Activated naive CD8-positive, alpha-beta T cell treated with anti-CD3 and anti-CD28 coated beads for 36 hours (primary cell): Measurements from ENCODE around the gene KCNJ12. TPM values are rescaled to one million over a fixed set of nuclear protein-coding genes. Genes with fewer than 3 reads are reported as not detected.
"Not testable (repeated sequence)": the region's sequence is repeated elsewhere in the genome, so short reads cannot be mapped to it uniquely, and the experiment has no call there.

Experiments
- DNase-seq: peaks from one replicate; pipeline ENCODE4 v3.0.0; 2021
- H3K27ac Mint-ChIP-seq: one replicate; pipeline ENCODE4 v1.8.0; 2022; ENCODE audit warnings: mild to moderate bottlenecking, moderate library complexity, mixed read lengths
- H3K27me3 Mint-ChIP-seq: one replicate; pipeline ENCODE4 v1.8.0; 2022; ENCODE audit warnings: mild to moderate bottlenecking, mixed read lengths
- H3K36me3 Mint-ChIP-seq: one replicate; pipeline ENCODE4 v1.8.0; 2021; ENCODE audit warnings: mild to moderate bottlenecking, mixed read lengths
- H3K4me1 Mint-ChIP-seq: one replicate; pipeline ENCODE4 v1.8.0; 2021; ENCODE audit warnings: mixed read lengths
- H3K4me3 Mint-ChIP-seq: one replicate; pipeline ENCODE4 v1.8.0; 2022; ENCODE audit warnings: mild to moderate bottlenecking, moderate library complexity, mixed read lengths
- H3K9me3 Mint-ChIP-seq: one replicate; pipeline ENCODE4 v1.8.0; 2022; ENCODE audit warnings: mixed read lengths
- total RNA-seq, 2 experiments: library from RNA; stranded (reverse); gene quantifications; one replicate each; pipeline ENCODE4 v1.2.3, GENCODE V29; 2021

KCNJ12 gene
- total RNA-seq: not detected

GRCh38 chr17:21376081-21376758 lies at the start of gene KCNJ12:
Gene KCNJ12 (plus strand): TSS chr17:21376357. CDS start chr17:21415343, 38,986 bp downstream.
- Mint-ChIP-seq H3K36me3 (no peaks in the 10 kb centered on the region), H3K4me3 (peak within 1 kb of the TSS; percentile 10), H3K27ac (no peak within 1 kb of the TSS), H3K27me3 (peaks cover 38% of the 10 kb centered on the region), H3K4me1 (peaks cover 1% of the 10 kb centered on the region), H3K9me3 (no peaks in the 10 kb centered on the region)
- DNase-seq: peak; percentile 8

- not testable (repeated sequence) for H3K4me1 Mint-ChIP-seq, DNase-seq, H3K27ac Mint-ChIP-seq, H3K4me3 Mint-ChIP-seq, H3K27me3 Mint-ChIP-seq, H3K36me3 Mint-ChIP-seq, H3K9me3 Mint-ChIP-seq
Observed at GRCh38 chr17:21327921-21328320, 48.2 kb upstream of the KCNJ12 start.

- not testable (repeated sequence) for H3K9me3 Mint-ChIP-seq, H3K4me3 Mint-ChIP-seq, H3K27ac Mint-ChIP-seq, DNase-seq, H3K36me3 Mint-ChIP-seq, H3K4me1 Mint-ChIP-seq, H3K27me3 Mint-ChIP-seq
Observed at GRCh38 chr17:21328778-21329177, 47.4 kb upstream of the KCNJ12 start.

GRCh38 chr17:21330436-21331160 lies 45.6 kb upstream of the KCNJ12 start:
- peaks cover 1% of the 10 kb centered on the region for H3K9me3 Mint-ChIP-seq
- H3K36me3 Mint-ChIP-seq: no peaks in the 10 kb centered on the region
- H3K27ac Mint-ChIP-seq: no peak overlapping the region
- no peaks in the 10 kb centered on the region for H3K4me1 Mint-ChIP-seq
- no peak for DNase-seq
- H3K27me3 Mint-ChIP-seq: no peaks in the 10 kb centered on the region
- H3K4me3 Mint-ChIP-seq: no peak overlapping the region

- not testable (repeated sequence) for H3K27ac Mint-ChIP-seq, H3K36me3 Mint-ChIP-seq, H3K4me1 Mint-ChIP-seq, H3K27me3 Mint-ChIP-seq, DNase-seq, H3K9me3 Mint-ChIP-seq, H3K4me3 Mint-ChIP-seq
Observed at GRCh38 chr17:21336541-21337294, 39.4 kb upstream of the KCNJ12 start.

GRCh38 chr17:21337981-21338625 lies 38.1 kb upstream of the KCNJ12 start:
- not testable (repeated sequence) for H3K4me3 Mint-ChIP-seq

GRCh38 chr17:21339011-21339410 lies 37.1 kb upstream of the KCNJ12 start:
- H3K27me3 Mint-ChIP-seq: no peaks in the 10 kb centered on the region
- no peak overlapping the region for H3K27ac Mint-ChIP-seq
- DNase-seq: no peak
- no peaks in the 10 kb centered on the region for H3K9me3 Mint-ChIP-seq
- no peaks in the 10 kb centered on the region for H3K36me3 Mint-ChIP-seq
- no peaks in the 10 kb centered on the region for H3K4me1 Mint-ChIP-seq
- no peak overlapping the region for H3K4me3 Mint-ChIP-seq

More at GRCh38 chr17:21337981-21338625, 38.1 kb upstream of the KCNJ12 start:
- DNase-seq, H3K9me3 Mint-ChIP-seq, H3K27ac Mint-ChIP-seq, H3K36me3 Mint-ChIP-seq, H3K27me3 Mint-ChIP-seq, H3K4me1 Mint-ChIP-seq: not testable (repeated sequence)

- H3K4me3 Mint-ChIP-seq, H3K36me3 Mint-ChIP-seq, DNase-seq, H3K4me1 Mint-ChIP-seq, H3K27ac Mint-ChIP-seq, H3K9me3 Mint-ChIP-seq, H3K27me3 Mint-ChIP-seq: not testable (repeated sequence)
Observed at GRCh38 chr17:21339571-21339970, 36.6 kb upstream of the KCNJ12 start.

- H3K4me1 Mint-ChIP-seq, H3K4me3 Mint-ChIP-seq, H3K36me3 Mint-ChIP-seq, H3K27ac Mint-ChIP-seq, DNase-seq, H3K27me3 Mint-ChIP-seq, H3K9me3 Mint-ChIP-seq: not testable (repeated sequence)
Observed at GRCh38 chr17:21340407-21340806, 35.8 kb upstream of the KCNJ12 start.

- H3K36me3 Mint-ChIP-seq, H3K4me1 Mint-ChIP-seq, DNase-seq, H3K27me3 Mint-ChIP-seq, H3K4me3 Mint-ChIP-seq, H3K9me3 Mint-ChIP-seq, H3K27ac Mint-ChIP-seq: not testable (repeated sequence)
Observed at GRCh38 chr17:21341279-21341678, 34.9 kb upstream of the KCNJ12 start.

GRCh38 chr17:21341925-21342540 lies 34.1 kb upstream of the KCNJ12 start:
- H3K4me1 Mint-ChIP-seq, H3K27ac Mint-ChIP-seq, H3K9me3 Mint-ChIP-seq, H3K27me3 Mint-ChIP-seq, H3K36me3 Mint-ChIP-seq, DNase-seq, H3K4me3 Mint-ChIP-seq: not testable (repeated sequence)

GRCh38 chr17:21343061-21343949 lies 32.9 kb upstream of the KCNJ12 start:
- H3K4me1 Mint-ChIP-seq, H3K9me3 Mint-ChIP-seq, H3K36me3 Mint-ChIP-seq, H3K27ac Mint-ChIP-seq, DNase-seq, H3K27me3 Mint-ChIP-seq, H3K4me3 Mint-ChIP-seq: not testable (repeated sequence)

- not testable (repeated sequence) for DNase-seq, H3K27me3 Mint-ChIP-seq, H3K27ac Mint-ChIP-seq, H3K4me3 Mint-ChIP-seq, H3K9me3 Mint-ChIP-seq, H3K4me1 Mint-ChIP-seq, H3K36me3 Mint-ChIP-seq
Observed at GRCh38 chr17:21344801-21345200, 31.4 kb upstream of the KCNJ12 start.

- H3K4me3 Mint-ChIP-seq: no peak overlapping the region
- H3K36me3 Mint-ChIP-seq: no peaks in the 10 kb centered on the region
- no peak for DNase-seq
- H3K27me3 Mint-ChIP-seq: no peaks in the 10 kb centered on the region
- H3K4me1 Mint-ChIP-seq: peaks cover 2% of the 10 kb centered on the region
- H3K9me3 Mint-ChIP-seq: no peaks in the 10 kb centered on the region
- no peak overlapping the region for H3K27ac Mint-ChIP-seq
Observed at GRCh38 chr17:21345236-21345635, 30.9 kb upstream of the KCNJ12 start.
